Heart left ventricle (tissue), 13 donors: ENCODE data around the gene ANKRD17.

ENCODE experiments used
- POLR2A ChIP-seq, 2 donors: fragments of 450-650 bp; IDR thresholded peaks; one replicate each; pipeline ENCODE4 v1.6.1; 2017; ENCODE audit warnings: antibody characterized with exemption in 2 of 2, mild to moderate bottlenecking in 2 of 2, moderate library complexity in 2 of 2
- TF ChIP-seq, protein P1 (sequence below), 12 donors: fragments of 200-600 bp; sonication (generic) in 4 of 12; IDR thresholded peaks; one replicate each; pipeline versions ENCODE4 v1.5.0 to v1.8.0; 2018 to 2022; ENCODE audit warnings: antibody characterized with exemption in 12 of 12, mild to moderate bottlenecking in 5 of 12
- donor health status: ischemic (EF 13 %, LVEDD 7.1; RV severe dilation, severe dysfunction).
- donor health status: DM: no; HTN: yes; CAD: no.
- donor health status: DM: no; HTN: no; CAD: no.
- donor health status: ischemic (EF 25% LVEDD 6.9; RV normal size, moderate dysfunction).
- donor health status: ischemic (EF 25% LVEDD 5.7; RV mildly dilated, moderate dysfunction).
- donor health status: ischemic (EF 35%, LVEDD 5.7; RV mildly dilated, moderate dysfunction).
- donor health status: nonischemic (EF 11% LVEDD 7.7; RV severe dilation, severe dysfunction).
- donor health status: DM: yes; HTN: yes; CAD: no.
- donor health status: PGD.
- donor health status: ischemic (EF 29% LVEDD 5.4; RV normal size, mild dysfunction).
- donor health status: nonischemic (EF 23%, LVEDD 6.1; RV moderate dilation, normal function).

DNA sequence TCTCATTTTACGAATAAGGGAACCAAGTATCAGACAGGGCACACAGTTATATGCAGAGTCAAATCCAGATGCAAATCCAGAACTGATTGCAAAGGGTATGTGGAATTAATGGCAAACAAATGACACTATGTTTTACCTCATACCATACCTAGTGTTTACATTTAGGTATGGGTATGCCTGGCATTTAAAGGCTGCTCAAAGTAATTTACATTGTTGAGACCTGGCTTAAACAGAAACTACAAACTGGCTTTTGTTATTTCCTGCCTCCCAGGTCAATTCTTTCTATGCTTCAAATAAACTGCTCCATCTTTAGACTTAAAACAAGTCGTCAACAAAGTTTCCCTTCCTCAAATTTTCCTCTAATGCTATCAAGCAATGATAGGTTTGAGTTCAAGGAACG lies 33.7 kb downstream of the ANKRD17 start:
- TF ChIP-seq, protein P1, sequence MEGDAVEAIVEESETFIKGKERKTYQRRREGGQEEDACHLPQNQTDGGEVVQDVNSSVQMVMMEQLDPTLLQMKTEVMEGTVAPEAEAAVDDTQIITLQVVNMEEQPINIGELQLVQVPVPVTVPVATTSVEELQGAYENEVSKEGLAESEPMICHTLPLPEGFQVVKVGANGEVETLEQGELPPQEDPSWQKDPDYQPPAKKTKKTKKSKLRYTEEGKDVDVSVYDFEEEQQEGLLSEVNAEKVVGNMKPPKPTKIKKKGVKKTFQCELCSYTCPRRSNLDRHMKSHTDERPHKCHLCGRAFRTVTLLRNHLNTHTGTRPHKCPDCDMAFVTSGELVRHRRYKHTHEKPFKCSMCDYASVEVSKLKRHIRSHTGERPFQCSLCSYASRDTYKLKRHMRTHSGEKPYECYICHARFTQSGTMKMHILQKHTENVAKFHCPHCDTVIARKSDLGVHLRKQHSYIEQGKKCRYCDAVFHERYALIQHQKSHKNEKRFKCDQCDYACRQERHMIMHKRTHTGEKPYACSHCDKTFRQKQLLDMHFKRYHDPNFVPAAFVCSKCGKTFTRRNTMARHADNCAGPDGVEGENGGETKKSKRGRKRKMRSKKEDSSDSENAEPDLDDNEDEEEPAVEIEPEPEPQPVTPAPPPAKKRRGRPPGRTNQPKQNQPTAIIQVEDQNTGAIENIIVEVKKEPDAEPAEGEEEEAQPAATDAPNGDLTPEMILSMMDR (IDR thresholded peaks at IDR 0.05): no peak
- TF ChIP-seq POLR2A (IDR thresholded peaks at IDR 0.05): no peak
